SK-N-SH (cell line): ENCODE data around the gene NFATC3. TPM values are rescaled to one million over a fixed set of nuclear protein-coding genes. Genes with fewer than 3 reads are reported as not detected.

Experiments
- CTCF ChIA-PET: fragments of 300-600, 350-600 bp; formaldehyde crosslinking; extraction: SDS; loops from one replicate; lab custom pipeline; 2021; lab: Yijun Ruan, JAX
- POLR2A ChIA-PET: fragments of 350-600 bp; sonication (Branson Sonifier 250); formaldehyde crosslinking; extraction: SDS; loops from one replicate; lab custom pipeline; 2020; ENCODE audit warnings: antibody characterized with exemption, inconsistent platforms; lab: Yijun Ruan, JAX
- DNase-seq: peaks from one replicate; pipeline ENCODE4 v3.0.0; 2012
- H2AFZ ChIP-seq: fragments of 200-600 bp; sonication (generic); 2 replicates; pipeline ENCODE4 v1.8.1; 2016; ENCODE audit warnings: antibody characterized with exemption, mild to moderate bottlenecking, low read depth
- H3F3A ChIP-seq: fragments of 200-600 bp; sonication (generic); replicated peaks from 2 replicates; pipeline ENCODE3; 2016; ENCODE audit warnings: antibody characterized with exemption, mild to moderate bottlenecking; ENCODE audit not compliant: insufficient read depth
- H3K27ac ChIP-seq, 2 experiments: fragments of 200-500 bp in 1 of 2; fragments of 200-600 bp in 1 of 2; sonication (Bioruptor generic) in 1 of 2; sonication (generic), shearing (Covaris generic) in 1 of 2; 2 replicates each; pipeline versions ENCODE4 v1.5.1 to v1.6.1; 2014 to 2016; ENCODE audit warnings: low read depth in 2 of 2, inconsistent platforms in 1 of 2, low read length in 1 of 2, mild to moderate bottlenecking in 1 of 2, mixed read lengths in 1 of 2
- H3K27me3 ChIP-seq: fragments of 200-600 bp; sonication (generic), shearing (Covaris generic); 2 replicates; pipeline ENCODE4 v1.6.1; 2016; ENCODE audit warnings: mixed run types; ENCODE audit not compliant: insufficient read depth
- H3K36me3 ChIP-seq, 2 experiments: fragments of 200-500 bp in 1 of 2; fragments of 200-600 bp in 1 of 2; sonication (Bioruptor generic) in 1 of 2; sonication (generic) in 1 of 2; replicated peaks in 1 of 2; 2 replicates each; pipeline versions ENCODE3 to v1.5.1; 2014 to 2016; ENCODE audit warnings: low read length in 1 of 2, mild to moderate bottlenecking in 1 of 2; ENCODE audit not compliant: insufficient read depth in 2 of 2, control insufficient read depth in 1 of 2
- H3K4me1 ChIP-seq, 2 experiments: fragments of 200-500 bp in 1 of 2; fragments of 200-600 bp in 1 of 2; sonication (Bioruptor generic) in 1 of 2; sonication (generic), shearing (Covaris generic) in 1 of 2; 2 replicates each; pipeline versions ENCODE4 v1.5.1 to v1.6.1; 2014 to 2016; ENCODE audit warnings: low read depth in 1 of 2, low read length in 1 of 2, mixed run types in 1 of 2; ENCODE audit not compliant: insufficient read depth in 2 of 2, control insufficient read depth in 1 of 2
- H3K4me2 ChIP-seq: fragments of 200-600 bp; sonication (generic), shearing (Covaris generic); 2 replicates; pipeline ENCODE4 v1.6.1; 2017; ENCODE audit warnings: mixed run types
- H3K4me3 ChIP-seq, 2 experiments: fragments of 200-500 bp in 1 of 2; fragments of 200-600 bp in 1 of 2; sonication (Bioruptor generic) in 1 of 2; sonication (generic), shearing (Covaris generic) in 1 of 2; 2 replicates each; pipeline versions ENCODE4 v1.5.1 to v1.8.1; 2014 to 2016; ENCODE audit warnings: low read depth in 2 of 2, inconsistent platforms in 1 of 2, low read length in 1 of 2, mild to moderate bottlenecking in 1 of 2, mixed read lengths in 1 of 2, moderate library complexity in 1 of 2
- H3K79me2 ChIP-seq: fragments of 200-600 bp; sonication (generic); 2 replicates; pipeline ENCODE4 v1.8.1; 2017; ENCODE audit warnings: mild to moderate bottlenecking; ENCODE audit not compliant: insufficient read depth
- H3K9ac ChIP-seq: fragments of 200-600 bp; sonication (generic); 2 replicates; pipeline ENCODE4 v1.6.1; 2017; ENCODE audit warnings: mixed run types
- H3K9me2 ChIP-seq: fragments of 200-600 bp; sonication (generic); 2 replicates; pipeline ENCODE4 v1.6.1; 2017; ENCODE audit warnings: mixed run types
- H3K9me3 ChIP-seq: fragments of 200-600 bp; sonication (generic); 2 replicates; pipeline ENCODE4 v1.6.1; 2017; ENCODE audit warnings: mixed run types, mild to moderate bottlenecking, moderate library complexity
- H4K20me1 ChIP-seq: fragments of 200-600 bp; sonication (generic); 2 replicates; pipeline ENCODE4 v1.6.1; 2017; ENCODE audit warnings: mild to moderate bottlenecking, mixed run types; ENCODE audit not compliant: insufficient read depth
- CTCF ChIP-seq: fragments of 200-600 bp; sonication (generic); IDR thresholded peaks from 2 replicates; pipeline ENCODE4 v1.6.1; 2017; ENCODE audit warnings: antibody characterized with exemption, mild to moderate bottlenecking, moderate library complexity
- ELF1 ChIP-seq: IDR thresholded peaks from 2 replicates; pipeline ENCODE4 v1.4.0; 2012
- EP300 ChIP-seq, 2 experiments: IDR thresholded peaks; 2 replicates each; pipeline versions ENCODE4 v1.4.0 to v1.6.1; 2012; ENCODE audit warnings: borderline replicate concordance in 1 of 2, low read depth in 1 of 2, low read length in 1 of 2
- FOSL2 ChIP-seq: IDR thresholded peaks from 2 replicates; pipeline ENCODE4 v1.4.0; 2012; ENCODE audit warnings: low read depth, mild to moderate bottlenecking, moderate library complexity, borderline replicate concordance
- JUND ChIP-seq: IDR thresholded peaks from 2 replicates; pipeline ENCODE4 v1.4.0; 2012
- REST ChIP-seq: IDR thresholded peaks from 2 replicates; pipeline ENCODE4 v1.6.1; 2012; ENCODE audit warnings: mild to moderate bottlenecking, low read depth, low read length, moderate library complexity
- RFX5 ChIP-seq: IDR thresholded peaks from 2 replicates; pipeline ENCODE4 v1.6.1; 2012; ENCODE audit warnings: mild to moderate bottlenecking, improper control_type of control experiment, low read length
- TEAD4 ChIP-seq: IDR thresholded peaks from 2 replicates; pipeline ENCODE4 v1.4.0; 2012; ENCODE audit warnings: mild to moderate bottlenecking, borderline replicate concordance; ENCODE audit not compliant: insufficient read depth
- ZBTB33 ChIP-seq: IDR thresholded peaks from 2 replicates; pipeline ENCODE4 v1.4.0; 2012; ENCODE audit warnings: low read depth, borderline replicate concordance
- WGBS: methylation state at CpG from one replicate; pipeline ENCODE4 v1.1.6; 2017; ENCODE audit warnings: low lambda C conversion rate; 5-methylcytosine and 5-hydroxymethylcytosine counted together
- polyA plus RNA-seq, 3 experiments: library from polyadenylated mRNA; depleted of rRNA; stranded (reverse); fragments of >200 nt; gene quantifications; 2 replicates each; pipeline ENCODE4 v1.2.3, GENCODE V29; 2012

NFATC3 gene
- polyA plus RNA-seq, 1 of the 3 experiments (the other 2 are of a cell fraction): 5.7 TPM

- Histone ChIP-seq H3K27me3 (no peaks in the 10 kb centered on the region), H3K4me3 (no peak overlapping the region), H3K4me2 (no peak overlapping the region), H3K36me3 (peaks cover 13 to 20% of the 10 kb centered on the region in 2 experiments), H3F3A (no peaks in the 10 kb centered on the region), H3K9ac (no peak overlapping the region), H2AFZ (no peak overlapping the region), H3K27ac (no peak overlapping the region), H3K79me2 (no peaks in the 10 kb centered on the region), H3K4me1 (no peaks in the 10 kb centered on the region), H4K20me1 (no peaks in the 10 kb centered on the region), H3K9me3 (no peaks in the 10 kb centered on the region), H3K9me2 (no peaks in the 10 kb centered on the region)
- ChIA-PET POLR2A (no interaction called here), CTCF (interaction anchor here (2.1 to 2.2 kb wide), 3 partner anchors 9 to 239 kb away, joined by 8 to 14 read pairs (median 10); no protein-coding TSS in a partner anchor)
- no peak for TF ChIP-seq TEAD4
- TF ChIP-seq CTCF: no peak
- TF ChIP-seq ELF1: no peak
- no peak for TF ChIP-seq REST
- TF ChIP-seq ZBTB33: no peak
- TF ChIP-seq RFX5: no peak
- TF ChIP-seq FOSL2: no peak
- no peak for TF ChIP-seq EP300 (IDR thresholded peaks at IDR 0.05; ENCODE audit: borderline replicate concordance in 1 of 2, low read depth in 1 of 2, low read length in 1 of 2)
- DNase-seq: no peak
- WGBS: 96% methylated on average over 3 of the region's 3 CpGs
These were observed 29.8 kb upstream of the NFATC3 start for GRCh38 chr16:68055395-68055794.

- Histone ChIP-seq H3K36me3 (peaks cover 7 to 13% of the 10 kb centered on the region in 2 experiments), H3K27ac (no peak overlapping the region), H3K9me2 (no peaks in the 10 kb centered on the region), H3K9ac (no peak overlapping the region), H3K79me2 (no peaks in the 10 kb centered on the region), H3K9me3 (no peaks in the 10 kb centered on the region), H3K4me3 (no peak overlapping the region), H3K4me1 (peaks cover 0 to 8% of the 10 kb centered on the region in 2 experiments; a peak in 2 of 4 replicates), H3K27me3 (no peaks in the 10 kb centered on the region)
- POLR2A ChIA-PET: no interaction called here
- TF ChIP-seq JUND: no peak
- TF ChIP-seq, all 33 proteins: peak for 0
- H2AFZ ChIP-seq: no peak overlapping the region
- no peak overlapping the region for H3K4me2 ChIP-seq
- peaks cover 17% of the 10 kb centered on the region for H3F3A ChIP-seq
- H4K20me1 ChIP-seq: 0 out of 2 replicates have a peak, but pooled peaks cover under 1% of the 10 kb centered on the region
- CTCF ChIA-PET: interaction anchor here (3.3 kb wide), 1 partner anchor 19 kb away, joined by 10 read pairs; no protein-coding TSS in a partner anchor
- DNase-seq: no peak
These were observed 25.4 kb upstream of the NFATC3 start for GRCh38 chr16:68059804-68060203.
